GM23248 (cell line): Measurements from ENCODE around the gene IQCC. TPM values are rescaled to one million over a fixed set of nuclear protein-coding genes. Genes with fewer than 3 reads are reported as not detected.
A peak's percentile ranks its signal among the peaks of the same experiment; 100 is the strongest.

Experiments
- DNase-seq: peaks from one replicate; pipeline ENCODE4 v3.0.0-alpha.2; 2015
- H2AFZ ChIP-seq: fragments of 200-600 bp; sonication (generic); 2 replicates; pipeline ENCODE4 v1.6.1; 2016; ENCODE audit warnings: antibody characterized with exemption
- H3F3A ChIP-seq: fragments of 200-600 bp; sonication (generic); 2 replicates; pipeline ENCODE4 v1.6.1; 2016; ENCODE audit warnings: mild to moderate bottlenecking, antibody characterized with exemption, mixed run types; ENCODE audit not compliant: insufficient read depth
- H3K27ac ChIP-seq: fragments of 200-600 bp; sonication (generic); 2 replicates; pipeline ENCODE4 v1.5.1; 2016; ENCODE audit warnings: mild to moderate bottlenecking
- H3K27me3 ChIP-seq: fragments of 200-600 bp; sonication (generic); replicated peaks from 2 replicates; pipeline ENCODE4 v1.6.1; 2016; ENCODE audit warnings: mild to moderate bottlenecking; ENCODE audit not compliant: insufficient read depth
- H3K36me3 ChIP-seq: fragments of 200-600 bp; sonication (generic); 2 replicates; pipeline ENCODE4 v1.6.1; 2016; ENCODE audit warnings: low read depth, mild to moderate bottlenecking
- H3K4me1 ChIP-seq: fragments of 200-600 bp; sonication (generic); 2 replicates; pipeline ENCODE4 v1.6.1; 2016; ENCODE audit warnings: mild to moderate bottlenecking; ENCODE audit not compliant: insufficient read depth
- H3K4me2 ChIP-seq: fragments of 200-600 bp; sonication (generic); one replicate; pipeline ENCODE4 v1.6.1; 2016; ENCODE audit warnings: mild to moderate bottlenecking; ENCODE audit not compliant: unreplicated experiment
- H3K4me3 ChIP-seq: fragments of 200-600 bp; sonication (generic); 2 replicates; pipeline ENCODE4 v1.5.1; 2016; ENCODE audit warnings: mild to moderate bottlenecking
- H3K79me2 ChIP-seq: fragments of 200-600 bp; sonication (generic); 2 replicates; pipeline ENCODE4 v1.6.1; 2016; ENCODE audit warnings: mild to moderate bottlenecking; ENCODE audit not compliant: insufficient read depth
- H3K9ac ChIP-seq: fragments of 200-600 bp; sonication (generic); 2 replicates; pipeline ENCODE4 v1.6.1; 2016; ENCODE audit warnings: mild to moderate bottlenecking
- H3K9me2 ChIP-seq: fragments of 200-600 bp; sonication (generic); 2 replicates; pipeline ENCODE4 v1.6.1; 2016; ENCODE audit warnings: mixed run types, mild to moderate bottlenecking, moderate library complexity; ENCODE audit not compliant: insufficient read depth
- H3K9me3 ChIP-seq: fragments of 200-600 bp; sonication (generic); one replicate; pipeline ENCODE4 v1.6.1; 2017; ENCODE audit warnings: low read depth
- H4K20me1 ChIP-seq: fragments of 200-600 bp; sonication (generic); 2 replicates; pipeline ENCODE4 v1.6.0; 2016; ENCODE audit not compliant: insufficient read depth
- EZH2 ChIP-seq: fragments of 200-600 bp; sonication (generic); IDR thresholded peaks from 2 replicates; pipeline ENCODE4 v1.6.1; 2018; ENCODE audit warnings: antibody characterized with exemption, mild to moderate bottlenecking; ENCODE audit not compliant: insufficient read depth, poor library complexity, severe bottlenecking
- EZH2phosphoT487 ChIP-seq: fragments of 200-600 bp; sonication (generic); IDR thresholded peaks from 2 replicates; pipeline ENCODE4 v1.6.1; 2018; ENCODE audit warnings: antibody characterized with exemption, moderate library complexity, mild to moderate bottlenecking, low read depth; ENCODE audit not compliant: insufficient read depth
- whole genome bisulfite sequencing, 2 experiments: methylation state at CpG; one replicate each; pipeline ENCODE4 v1.1.6; 2015 to 2017; ENCODE audit warnings: low lambda C conversion rate in 2 of 2, low coverage in 1 of 2; ENCODE audit errors: missing lambda C conversion rate in 2 of 2; 5-methylcytosine and 5-hydroxymethylcytosine counted together
- in situ Hi-C: fragments of 300-500 bp; cut with MboI; formaldehyde crosslinking; loops from 2 replicates; pipeline ENCODE4 v1.15.0; 2020
- polyA plus RNA-seq: library from polyadenylated mRNA; unstranded; fragments of >200 nt; fragmentation: Nextera tagmentation; extraction: Ambion mirVana; gene quantifications from 2 replicates; pipeline ENCODE4 v1.2.1, GENCODE V29; 2016
- total RNA-seq: library from RNA; depleted of rRNA; stranded (reverse); fragments of >200 nt; shearing (Covaris generic); gene quantifications from 2 replicates; pipeline ENCODE4 v1.2.3, GENCODE V29; 2014

Gene IQCC
- total and polyA plus RNA-seq, 2 experiments from 2014 or later, result 0.97 to 2.2 TPM

- no peaks in the 10 kb centered on the region for H3K79me2 ChIP-seq
- H3K36me3 ChIP-seq, result no peaks in the 10 kb centered on the region
- peak overlapping the region; percentile 79 for H2AFZ ChIP-seq
- peaks cover 10% of the 10 kb centered on the region; the same call in 1 of the 2 replicates for H3K4me1 ChIP-seq
- in situ Hi-C loops, result no loop called here
- peak overlapping the region; percentile 79 for H3K4me3 ChIP-seq
- DNase-seq, result peak; percentile 53
- H3K9ac ChIP-seq, result peak overlapping the region; percentile 88
- H4K20me1 ChIP-seq, result no peaks in the 10 kb centered on the region
- TF ChIP-seq EZH2phosphoT487 (no peak), EZH2 (no peak)
- H3K9me3 ChIP-seq, result no peaks in the 10 kb centered on the region
- H3F3A ChIP-seq, result peaks cover 7% of the 10 kb centered on the region
- no peaks in the 10 kb centered on the region for H3K27me3 ChIP-seq
- peak overlapping the region; percentile 18; the same call in 1 of the 2 replicates for H3K27ac ChIP-seq
- 21 to 25% methylated on average over 25 to 26 of the region's 26 CpGs for WGBS, 2 experiments
- H3K9me2 ChIP-seq, result no peaks in the 10 kb centered on the region
- H3K4me2 ChIP-seq, result peak overlapping the region; percentile 91
These were observed 519 bp upstream of the IQCC start for GRCh38 chr1:32204943-32205361.

GRCh38 chr1:32208469-32208868 is 3.0 kb downstream of the IQCC start:
- no peaks in the 10 kb centered on the region for H4K20me1 ChIP-seq
- no peak overlapping the region for H3K4me3 ChIP-seq
- H3K4me2 ChIP-seq, result no peak overlapping the region
- TF ChIP-seq EZH2phosphoT487, result no peak
- TF ChIP-seq EZH2, result no peak
- no peaks in the 10 kb centered on the region for H3K9me3 ChIP-seq
- in situ Hi-C loops, result no loop called here
- WGBS, 2 experiments, result 78 to 84% methylated on average over 6 of the region's 6 CpGs
- H3K4me1 ChIP-seq, result no peaks in the 10 kb centered on the region
- H3K27ac ChIP-seq, result no peak overlapping the region
- no peak for DNase-seq
- H3K36me3 ChIP-seq, result no peaks in the 10 kb centered on the region
- no peaks in the 10 kb centered on the region for H3K79me2 ChIP-seq
- no peaks in the 10 kb centered on the region for H3K27me3 ChIP-seq
- H3K9ac ChIP-seq, result no peak overlapping the region
- H3K9me2 ChIP-seq, result no peaks in the 10 kb centered on the region
- H2AFZ ChIP-seq, result no peak overlapping the region
- H3F3A ChIP-seq, result 0 out of 2 replicates have a peak, but pooled peaks cover 5% of the 10 kb centered on the region

GRCh38 chr1:32208891-32209328 is 3.4 kb downstream of the IQCC start, which contains the start of gene DCDC2B:
Gene DCDC2B (plus strand): TSS chr1:32209089. CDS start chr1:32209094, 5 bp downstream.
- TF ChIP-seq EZH2phosphoT487 (no peak), EZH2 (no peak)

GRCh38 chr1:32215629-32216480 is 10.4 kb downstream of the IQCC start:
- H3K4me2 ChIP-seq, result no peak overlapping the region
- H3K4me3 ChIP-seq, result no peak overlapping the region
- TF ChIP-seq EZH2, result no peak
- no peak for TF ChIP-seq EZH2phosphoT487
- peak; percentile 85 for DNase-seq
- peaks cover 5% of the 10 kb centered on the region; the same call in 1 of the 2 replicates for H3K36me3 ChIP-seq
- in situ Hi-C loops, result no loop called here
- 85% methylated on average over 10 of the region's 10 CpGs for WGBS, 2 experiments
- H3K27ac ChIP-seq, result no peak overlapping the region
- H4K20me1 ChIP-seq, result no peaks in the 10 kb centered on the region
- H3K9me2 ChIP-seq, result no peaks in the 10 kb centered on the region
- peaks cover 19% of the 10 kb centered on the region for H3K79me2 ChIP-seq
- H2AFZ ChIP-seq, result no peak overlapping the region
- no peak overlapping the region for H3K9ac ChIP-seq
- H3F3A ChIP-seq, result no peaks in the 10 kb centered on the region
- no peaks in the 10 kb centered on the region for H3K9me3 ChIP-seq
- H3K4me1 ChIP-seq, result peaks cover 9% of the 10 kb centered on the region
- no peaks in the 10 kb centered on the region for H3K27me3 ChIP-seq

More at GRCh38 chr1:32208891-32209328, 3.4 kb downstream of the IQCC start, which contains the start of gene DCDC2B:
- Histone ChIP-seq H3K79me2 (no peaks in the 10 kb centered on the region), H4K20me1 (no peaks in the 10 kb centered on the region), H3K9ac (no peak within 1 kb of the TSS), H3K4me3 (no peak within 1 kb of the TSS), H3K9me3 (no peaks in the 10 kb centered on the region), H3K9me2 (no peaks in the 10 kb centered on the region), H3K27ac (no peak within 1 kb of the TSS), H3K4me1 (no peaks in the 10 kb centered on the region), H3K4me2 (no peak within 1 kb of the TSS), H3K27me3 (no peaks in the 10 kb centered on the region), H3F3A (0 out of 2 replicates have a peak, but pooled peaks cover 5% of the 10 kb centered on the region), H2AFZ (no peak within 1 kb of the TSS), H3K36me3 (no peaks in the 10 kb centered on the region)
- WGBS, 2 experiments, result 69 to 74% methylated on average over 5 of the region's 5 CpGs
- in situ Hi-C loops, result no loop called here
- peak; percentile 29 for DNase-seq
